Naive B cell (primary cell): ENCODE data around the gene GAK. TPM values are rescaled to one million over a fixed set of nuclear protein-coding genes. Genes with fewer than 3 reads are reported as not detected.
"Not testable (repeated sequence)": the region's sequence is repeated elsewhere in the genome, so short reads cannot be mapped to it uniquely, and the experiment has no call there.

Experiments
- ATAC-seq, 2 donors: fragments of 150-1000 bp; cut with Tn5 transposase; 2 replicates each; pipeline ENCODE4 v1.10.0; 2021; ENCODE audit warnings: low read depth in 2 of 2, mild to moderate bottlenecking in 2 of 2, moderate library complexity in 2 of 2
- DNase-seq: peaks from one replicate; pipeline ENCODE4 v3.0.0; 2022
- H3K27ac Mint-ChIP-seq, 6 donors: one replicate each; pipeline ENCODE4 v1.8.0; 2020 to 2022; ENCODE audit warnings: mild to moderate bottlenecking in 6 of 6, mixed read lengths in 6 of 6, moderate library complexity in 5 of 6, inconsistent platforms in 2 of 6
- H3K27me3 Mint-ChIP-seq, 3 donors: one replicate each; pipeline ENCODE4 v1.8.0; 2021 to 2022; ENCODE audit warnings: mixed read lengths in 3 of 3, mild to moderate bottlenecking in 1 of 3
- H3K36me3 Mint-ChIP-seq, 2 donors: one replicate each; pipeline ENCODE4 v1.8.0; 2020 to 2022; ENCODE audit warnings: mixed read lengths in 2 of 2, inconsistent platforms in 1 of 2, mild to moderate bottlenecking in 1 of 2
- H3K4me1 Mint-ChIP-seq, 3 donors: one replicate each; pipeline ENCODE4 v1.8.0; 2020 to 2022; ENCODE audit warnings: mixed read lengths in 3 of 3, inconsistent platforms in 1 of 3, mild to moderate bottlenecking in 1 of 3, moderate library complexity in 1 of 3
- H3K4me3 Mint-ChIP-seq, 8 donors: one replicate each; pipeline ENCODE4 v1.8.0; 2020 to 2022; ENCODE audit warnings: mild to moderate bottlenecking in 8 of 8, mixed read lengths in 8 of 8, moderate library complexity in 8 of 8, inconsistent platforms in 2 of 8
- H3K9me3 Mint-ChIP-seq, 7 donors: one replicate each; pipeline ENCODE4 v1.8.0; 2020 to 2022; ENCODE audit warnings: mixed read lengths in 7 of 7, mild to moderate bottlenecking in 5 of 7, inconsistent platforms in 2 of 7, moderate library complexity in 1 of 7
- polyA plus RNA-seq, 6 donors: library from polyadenylated mRNA; unstranded; fragments of 300-500 nt; fragmentation: Illumina TruSeq; gene quantifications; one replicate each; pipeline ENCODE4 v1.2.3, GENCODE V29; 2021; ENCODE audit warnings: low read depth in 6 of 6

GAK gene
- polyA plus RNA-seq: 10 to 100 TPM; 28.5 to 71.3 (median 48.1) TPM

DNA sequence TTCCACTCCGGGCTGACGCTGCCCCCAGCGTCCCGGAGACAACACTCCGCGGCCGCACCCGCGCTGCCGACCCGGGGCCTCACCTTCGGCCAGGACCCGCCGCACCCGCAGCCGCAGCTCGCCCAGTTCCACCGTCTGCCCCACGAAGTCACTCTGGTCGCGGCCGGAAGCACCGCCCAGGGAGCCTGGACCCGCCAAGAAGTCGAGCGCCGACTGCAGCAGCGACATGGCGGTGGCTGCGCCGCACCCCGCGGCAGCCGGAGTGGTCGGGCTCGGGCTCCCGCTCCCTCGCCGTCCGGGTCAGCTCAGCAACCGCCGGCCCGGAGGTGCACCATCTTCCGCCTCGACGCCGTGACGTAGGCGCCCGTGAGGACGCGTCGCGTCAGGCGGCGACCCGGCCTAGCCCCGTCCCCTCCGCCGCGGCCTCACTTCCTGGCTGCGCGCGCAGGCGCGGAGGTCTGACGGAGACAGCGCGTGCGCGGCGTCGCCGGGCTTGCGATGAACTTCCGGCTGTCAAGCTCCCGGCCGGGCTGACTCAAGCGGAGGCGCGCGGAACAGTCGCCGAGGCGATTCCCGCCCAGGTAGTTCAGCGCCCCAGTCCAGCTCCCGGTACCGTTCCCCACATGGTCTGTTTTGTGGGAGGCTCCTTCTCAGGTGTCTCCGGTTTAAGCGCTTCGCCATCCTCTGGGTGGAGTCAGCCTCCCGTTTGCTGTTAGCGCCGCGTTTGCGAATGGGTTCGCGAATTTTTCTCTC lies at the start of gene GAK, which contains the start of gene TMEM175:
GAK (minus strand) TSS at position 357 of the 753 bp plus-strand sequence; CDS start at position 228, 129 bp downstream.
TMEM175 (plus strand) TSS at position 501 of the 753 bp plus-strand sequence. CDS start 15,280 bp downstream, outside the sequence.
- DNase-seq: peak; percentile 98
- ATAC-seq: peak; percentile 91
- no peaks in the 10 kb centered on the region for H3K36me3 Mint-ChIP-seq
- no peaks in the 10 kb centered on the region for H3K9me3 Mint-ChIP-seq
- H3K4me1 Mint-ChIP-seq: peaks cover 54 to 83% (median 74%) of the 10 kb centered on the region in 3 donors
- H3K4me3 Mint-ChIP-seq: peak within 1 kb of the TSS; percentile 92 to 97 (median 96)
- peak within 1 kb of the TSS; percentile 97 to 98 (median 98) for H3K27ac Mint-ChIP-seq
- H3K27me3 Mint-ChIP-seq: no peaks in the 10 kb centered on the region

- Mint-ChIP-seq H3K4me3 (no peak overlapping the region), H3K27me3 (no peaks in the 10 kb centered on the region), H3K4me1 (peaks cover 0 to 4% (median 0%) of the 10 kb centered on the region in 3 donors), H3K36me3 (no peaks in the 10 kb centered on the region), H3K27ac (no peak overlapping the region), H3K9me3 (no peaks in the 10 kb centered on the region)
- DNase-seq (no peak), ATAC-seq (no peak)
Measured at GRCh38 chr4:978957-979701, 47.0 kb upstream of the GAK start.

DNA sequence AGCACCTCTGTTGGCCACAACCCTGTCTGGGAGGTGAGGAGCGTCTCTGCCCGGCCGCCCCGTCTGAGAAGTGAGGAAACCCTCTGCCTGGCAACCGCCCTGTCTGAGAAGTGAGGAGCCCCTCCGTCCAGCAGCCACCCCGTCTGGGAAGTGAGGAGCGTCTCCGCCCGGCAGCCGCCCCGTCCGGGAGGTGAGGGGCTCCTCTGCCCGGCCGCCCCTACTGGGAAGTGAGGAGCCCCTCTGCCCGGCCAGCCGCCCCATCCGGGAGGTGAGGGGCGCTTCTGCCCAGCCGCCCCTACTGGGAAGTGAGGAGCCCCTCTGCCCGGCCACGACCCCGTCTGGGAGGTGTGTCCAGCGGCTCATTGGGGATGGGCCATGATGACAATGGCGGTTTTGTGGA lies 43.9 kb upstream of the GAK start:
- H3K4me1 Mint-ChIP-seq, H3K9me3 Mint-ChIP-seq, H3K36me3 Mint-ChIP-seq, DNase-seq, H3K27ac Mint-ChIP-seq, H3K4me3 Mint-ChIP-seq, ATAC-seq, H3K27me3 Mint-ChIP-seq: not testable (repeated sequence)

DNA sequence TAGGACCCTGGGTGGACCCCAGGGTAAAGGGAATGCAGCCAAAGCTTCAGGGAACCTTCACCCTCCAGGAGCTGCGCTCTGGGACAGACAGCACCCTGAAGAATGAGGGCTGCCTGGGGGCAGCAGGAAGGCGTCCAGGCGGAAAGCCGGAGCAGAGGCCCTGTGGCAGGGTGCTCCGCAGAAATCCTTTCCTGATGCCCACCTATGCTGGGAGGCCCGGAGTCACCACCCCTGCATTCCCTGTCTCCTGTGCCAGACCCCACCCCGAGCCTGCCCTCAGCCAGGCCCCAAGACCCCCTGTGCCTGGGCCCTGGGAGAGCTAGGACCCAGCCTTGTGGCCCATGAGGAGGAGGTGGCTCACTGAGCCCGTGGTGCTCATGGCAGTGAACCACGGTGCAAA lies 42.6 kb upstream of the GAK start:
- Mint-ChIP-seq H3K27ac (peak overlapping the region in 1 of 6 donors; percentile 65), H3K4me3 (peak overlapping the region in 1 of 8 donors; percentile 18), H3K36me3 (no peaks in the 10 kb centered on the region), H3K27me3 (no peaks in the 10 kb centered on the region), H3K4me1 (peaks cover 2 to 10% (median 4%) of the 10 kb centered on the region in 3 donors), H3K9me3 (no peaks in the 10 kb centered on the region)
- no peak for ATAC-seq
- no peak for DNase-seq

DNA sequence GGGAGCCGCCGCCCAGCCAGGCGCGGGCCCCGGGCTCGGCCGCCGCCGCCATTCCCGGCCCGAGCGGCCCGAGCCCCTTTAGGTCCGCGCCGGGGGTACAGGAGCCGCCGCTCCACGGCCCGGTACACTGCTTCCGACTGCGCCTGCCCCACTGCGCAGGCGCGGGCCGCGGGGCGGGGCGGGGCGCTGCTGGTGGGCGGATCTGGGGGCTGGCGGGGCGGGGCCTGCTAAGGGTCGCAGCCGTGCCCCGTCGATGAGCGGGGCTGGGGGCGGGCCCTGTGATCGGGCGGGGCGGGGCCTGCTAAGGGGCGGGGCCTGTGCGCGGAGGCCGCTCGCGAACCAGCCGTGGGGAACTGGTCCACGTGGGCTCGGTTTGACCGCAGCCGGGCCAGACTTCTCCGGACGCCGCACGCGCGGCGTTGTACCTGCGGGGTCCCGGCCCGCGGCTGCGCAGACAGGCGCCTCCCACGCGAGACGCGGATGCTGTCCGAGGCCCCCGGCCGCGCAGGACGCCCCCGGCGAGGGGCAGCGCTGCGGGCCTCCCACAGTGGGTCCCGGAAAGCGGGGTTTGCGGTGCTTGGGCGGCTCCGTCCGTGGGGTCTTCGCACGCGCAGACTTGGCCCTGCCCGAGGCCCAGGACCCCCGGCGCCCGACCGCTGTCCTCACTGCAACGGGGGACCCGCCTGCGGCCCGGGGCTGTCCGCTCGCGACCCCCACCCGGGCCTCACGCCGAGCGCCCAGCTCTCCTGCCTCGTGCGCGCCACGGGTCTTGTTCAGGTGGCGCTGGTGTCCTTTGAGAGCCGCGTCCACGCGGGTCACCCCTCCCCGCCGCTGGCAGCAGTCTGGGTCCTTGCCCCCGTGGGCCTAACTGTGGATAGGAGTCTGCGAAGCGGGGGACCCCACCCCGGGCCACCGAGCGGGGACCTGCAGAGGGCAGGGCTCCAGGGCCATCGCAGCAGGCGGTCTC lies 41.6 kb upstream of the GAK start, which contains the start of gene DGKQ:
DGKQ (minus strand) TSS at position 139 of the 967 bp plus-strand sequence; CDS start at position 52, 87 bp downstream.
- ATAC-seq: peak; percentile 84 to 87
- DNase-seq: peak; percentile 80
- H3K27ac Mint-ChIP-seq: no peak within 1 kb of the TSS
- peak within 1 kb of the TSS; percentile 49 to 78 (median 66) for H3K4me3 Mint-ChIP-seq
- no peaks in the 10 kb centered on the region for H3K9me3 Mint-ChIP-seq
- H3K27me3 Mint-ChIP-seq: no peaks in the 10 kb centered on the region
- peaks cover 2 to 10% (median 4%) of the 10 kb centered on the region in 3 donors for H3K4me1 Mint-ChIP-seq
- no peaks in the 10 kb centered on the region for H3K36me3 Mint-ChIP-seq

- DNase-seq (peak; percentile 56), ATAC-seq (peak; percentile 51 to 56)
- Mint-ChIP-seq H3K27me3 (no peaks in the 10 kb centered on the region), H3K4me3 (peak overlapping the region in 7 of 8 donors; percentile 49 to 78 (median 61)), H3K9me3 (no peaks in the 10 kb centered on the region), H3K27ac (no peak overlapping the region), H3K4me1 (peaks cover 2 to 10% (median 4%) of the 10 kb centered on the region in 3 donors), H3K36me3 (no peaks in the 10 kb centered on the region)
Measured at GRCh38 chr4:972651-973424, 40.7 kb upstream of the GAK start.

DNA sequence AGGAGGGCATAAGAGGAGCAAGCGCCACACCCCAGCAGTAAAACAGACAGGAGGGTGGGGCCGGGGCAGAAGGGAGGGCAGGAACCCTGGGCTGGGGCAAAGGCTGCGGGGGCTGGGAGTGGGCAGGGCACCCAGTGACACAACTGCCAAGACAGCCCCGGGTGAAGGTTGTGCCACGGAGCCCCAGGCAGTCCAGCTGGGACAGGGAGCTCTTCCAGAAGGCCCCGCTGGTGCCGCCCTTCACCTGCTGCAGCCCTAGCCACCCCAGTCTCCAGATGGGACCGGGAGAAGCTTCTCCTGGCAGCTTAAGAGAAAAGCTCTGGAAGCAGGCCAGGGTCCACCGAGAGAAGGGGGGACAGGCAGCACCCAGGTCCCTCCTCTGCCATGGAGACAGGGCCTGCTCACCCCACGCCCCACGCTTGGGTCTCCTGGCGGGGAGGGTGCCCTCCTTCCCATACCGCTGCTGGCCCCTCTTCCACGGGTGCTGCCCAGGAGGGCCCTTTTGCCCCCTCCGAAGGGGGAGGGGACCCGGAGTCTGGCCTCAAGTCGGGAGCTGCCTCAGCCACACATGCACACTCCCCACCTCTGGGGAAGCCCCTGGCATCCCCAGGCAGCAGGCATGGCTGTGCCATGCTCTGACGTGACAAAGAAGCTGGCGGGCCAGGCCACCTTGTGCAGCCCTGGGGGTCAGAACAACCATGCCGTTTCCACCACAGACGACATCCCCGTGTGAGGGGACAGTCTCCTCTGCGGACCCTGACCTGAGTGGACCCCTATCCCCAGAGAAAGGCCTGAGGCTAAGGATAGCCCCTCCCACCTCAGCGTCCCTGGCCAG lies 39.8 kb upstream of the GAK start:
- DNase-seq: no peak
- H3K27ac Mint-ChIP-seq: no peak overlapping the region

GRCh38 chr4:970854-971520 lies 38.9 kb upstream of the GAK start:
- Mint-ChIP-seq H3K27ac (peak overlapping the region in 2 of 6 donors; percentile 70 to 85), H3K4me3 (peak overlapping the region in 4 of 8 donors; percentile 43 to 71 (median 66)), H3K9me3 (no peaks in the 10 kb centered on the region), H3K27me3 (no peaks in the 10 kb centered on the region), H3K36me3 (no peaks in the 10 kb centered on the region), H3K4me1 (peaks cover 2 to 10% (median 4%) of the 10 kb centered on the region in 3 donors)
- ATAC-seq (no peak), DNase-seq (no peak)

More for the DNA sequence above, 39.8 kb upstream of the GAK start:
- no peaks in the 10 kb centered on the region for H3K9me3 Mint-ChIP-seq
- H3K27me3 Mint-ChIP-seq: no peaks in the 10 kb centered on the region
- H3K4me3 Mint-ChIP-seq: peak overlapping the region; percentile 49 to 78 (median 56)
- peaks cover 2 to 10% (median 4%) of the 10 kb centered on the region in 3 donors for H3K4me1 Mint-ChIP-seq
- no peaks in the 10 kb centered on the region for H3K36me3 Mint-ChIP-seq
- ATAC-seq: no peak

- Mint-ChIP-seq H3K4me1 (peaks cover 2 to 10% (median 4%) of the 10 kb centered on the region in 3 donors), H3K9me3 (no peaks in the 10 kb centered on the region)
- no peak for DNase-seq
Measured at GRCh38 chr4:970046-970745, 38.1 kb upstream of the GAK start.

DNA sequence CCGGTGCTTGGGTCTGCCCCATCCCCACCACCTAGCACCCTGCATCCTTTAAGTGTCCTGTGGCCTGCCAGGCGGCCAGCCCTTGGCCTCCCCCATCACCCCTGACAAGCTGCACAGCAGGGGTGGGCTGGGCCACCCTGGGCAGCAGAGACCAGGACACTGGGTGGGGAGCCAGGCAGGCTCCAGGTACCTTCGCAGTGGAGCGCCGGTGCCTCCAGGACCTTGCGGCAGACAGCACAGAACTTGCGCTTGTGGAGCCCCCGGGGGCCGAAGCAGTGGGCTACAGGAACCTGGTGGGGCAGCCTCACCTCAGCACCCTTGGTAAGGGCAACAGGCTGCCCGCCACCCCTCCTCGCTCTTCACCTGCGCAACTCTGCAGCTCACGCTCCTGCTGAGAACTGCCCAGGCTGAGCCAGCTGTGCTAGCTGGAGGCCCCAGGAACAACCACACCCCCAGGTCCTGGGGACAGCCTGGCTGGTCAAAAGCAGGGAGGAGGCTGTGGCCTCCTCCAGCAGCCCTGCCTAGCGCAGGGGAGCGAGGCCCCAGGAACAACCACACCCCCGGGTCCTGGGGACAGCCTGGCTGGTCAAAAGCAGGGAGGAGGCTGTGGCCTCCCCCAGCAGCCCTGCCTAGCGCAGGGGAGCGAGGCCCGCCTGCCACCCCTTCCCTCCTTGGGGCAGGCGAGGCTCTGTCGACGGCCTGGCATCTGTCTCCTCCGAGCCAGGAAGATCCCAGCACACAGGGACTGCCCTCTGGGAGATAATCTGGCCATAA lies 36.7 kb upstream of the GAK start:
- Mint-ChIP-seq H3K9me3 (no peaks in the 10 kb centered on the region), H3K36me3 (no peaks in the 10 kb centered on the region), H3K4me3 (peak overlapping the region in 2 of 8 donors; percentile 25 to 45), H3K27ac (peak overlapping the region in 2 of 6 donors; percentile 59 to 63), H3K4me1 (peaks cover 2 to 10% (median 4%) of the 10 kb centered on the region in 3 donors), H3K27me3 (no peaks in the 10 kb centered on the region)
- DNase-seq (no peak), ATAC-seq (no peak)

More at GRCh38 chr4:970046-970745, 38.1 kb upstream of the GAK start:
- Mint-ChIP-seq H3K27me3 (no peaks in the 10 kb centered on the region), H3K36me3 (no peaks in the 10 kb centered on the region), H3K4me3 (peak overlapping the region in 2 of 8 donors; percentile 57 to 71), H3K27ac (no peak overlapping the region)
- ATAC-seq: no peak
